Hematopoietic multipotent progenitor cell treated with erythropoietin and hydrocortisone succinate and interleukin-3 and kit ligand, for 15 days (in vitro differentiated cells): Measurements from ENCODE around the gene LIMCH1.

Source experiments
- DNase-seq: peaks from one replicate; pipeline ENCODE4 v3.0.0-alpha.2; 2015; ENCODE audit warnings: low spot score

The LIMCH1 gene

DNA sequence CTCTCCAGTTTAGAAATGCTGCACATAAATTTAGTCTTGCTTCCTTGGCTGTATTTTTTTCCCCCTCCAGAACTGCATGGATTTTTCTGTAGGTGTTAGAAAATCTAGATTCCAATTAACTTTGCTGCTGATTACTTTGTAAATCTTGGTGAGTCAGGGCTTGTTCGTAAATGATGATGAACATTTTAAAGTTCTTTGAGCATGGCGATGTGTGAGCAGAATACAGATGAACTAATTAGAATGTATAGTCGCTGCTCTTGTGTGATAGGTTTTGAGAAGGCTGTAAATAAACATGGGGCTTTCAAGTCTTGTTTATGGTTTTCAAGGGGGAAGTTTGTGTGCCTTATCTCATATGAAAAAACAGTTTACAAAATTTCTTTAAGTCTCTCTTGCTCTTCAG is 23.3 kb downstream of the LIMCH1 start:
- DNase-seq: no peak

DNA sequence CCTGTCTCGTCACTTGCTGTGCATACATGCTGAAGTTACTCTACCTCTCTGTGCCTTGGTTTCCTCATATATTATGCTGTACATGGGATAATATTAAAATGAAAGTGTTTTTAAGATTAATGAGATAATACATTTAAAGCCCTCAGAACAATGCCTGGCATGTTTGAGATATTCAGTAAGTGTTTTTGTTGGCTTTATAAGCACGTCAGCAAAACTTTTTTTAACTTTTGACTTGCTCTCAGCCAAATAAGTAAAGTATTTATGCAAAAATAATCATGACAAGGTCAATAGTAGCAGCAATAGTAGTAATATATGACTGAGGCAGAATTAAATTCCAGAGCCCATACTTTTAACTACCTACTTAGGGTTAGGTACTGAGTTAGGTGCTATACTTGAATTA is 29.2 kb downstream of the LIMCH1 start:
- DNase-seq: no peak

DNA sequence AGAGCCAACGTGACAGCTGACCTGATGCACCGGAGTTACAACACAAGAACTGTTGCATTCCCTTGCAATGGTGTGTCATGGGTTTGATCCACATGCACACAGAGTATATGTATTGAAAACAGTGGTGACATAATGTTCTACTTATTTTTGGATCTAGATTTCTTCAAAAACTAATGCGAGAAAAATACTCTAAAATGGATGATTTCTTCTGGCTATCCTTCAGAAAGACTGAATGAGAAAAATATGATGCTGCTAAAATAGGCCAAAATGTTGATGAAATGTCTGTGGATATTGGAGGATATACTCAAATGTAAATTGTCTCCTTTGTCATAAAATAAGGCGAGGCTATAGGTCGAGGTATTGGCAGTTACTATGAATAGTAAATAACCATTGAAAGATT is 30.4 kb downstream of the LIMCH1 start:
- no peak for DNase-seq

DNA sequence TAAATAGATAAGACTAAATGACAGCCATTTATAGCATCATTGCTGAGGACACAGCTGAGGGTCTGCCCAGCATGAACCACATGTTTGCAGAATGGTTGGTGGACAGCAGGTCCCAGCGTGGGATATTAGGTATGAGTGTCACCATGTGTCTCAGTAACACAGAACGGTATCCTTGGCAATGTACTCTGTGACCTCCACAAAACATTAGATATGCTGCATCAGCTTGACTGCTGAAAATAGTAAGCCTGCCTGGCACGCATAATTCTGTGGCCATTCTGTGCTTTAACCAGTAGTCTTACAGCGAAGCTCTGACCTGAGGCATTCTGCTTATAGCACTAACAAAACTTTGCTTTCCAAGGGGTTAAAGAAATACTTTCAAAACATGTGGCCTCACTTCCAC is 32.0 kb downstream of the LIMCH1 start:
- DNase-seq: no peak

DNA sequence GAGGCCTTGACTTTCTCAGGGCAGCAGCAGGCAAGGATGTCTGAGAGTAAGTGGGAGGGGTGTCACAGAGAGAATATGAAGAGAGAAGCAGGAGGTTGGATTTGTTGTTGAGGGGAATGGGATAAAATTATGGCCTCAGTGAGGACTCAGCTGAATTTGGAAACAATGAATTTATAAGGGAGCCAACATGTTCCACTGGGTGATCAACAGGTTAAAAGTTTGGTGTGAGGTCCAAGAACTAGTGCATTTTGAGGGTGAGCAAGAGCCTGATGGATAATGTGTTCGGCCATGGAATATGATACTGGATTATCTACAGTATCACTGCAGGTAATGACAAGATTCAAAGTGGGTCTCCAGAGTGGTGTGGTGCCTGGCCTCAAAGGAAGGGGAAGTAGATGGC is 33.5 kb downstream of the LIMCH1 start:
- no peak for DNase-seq

DNA sequence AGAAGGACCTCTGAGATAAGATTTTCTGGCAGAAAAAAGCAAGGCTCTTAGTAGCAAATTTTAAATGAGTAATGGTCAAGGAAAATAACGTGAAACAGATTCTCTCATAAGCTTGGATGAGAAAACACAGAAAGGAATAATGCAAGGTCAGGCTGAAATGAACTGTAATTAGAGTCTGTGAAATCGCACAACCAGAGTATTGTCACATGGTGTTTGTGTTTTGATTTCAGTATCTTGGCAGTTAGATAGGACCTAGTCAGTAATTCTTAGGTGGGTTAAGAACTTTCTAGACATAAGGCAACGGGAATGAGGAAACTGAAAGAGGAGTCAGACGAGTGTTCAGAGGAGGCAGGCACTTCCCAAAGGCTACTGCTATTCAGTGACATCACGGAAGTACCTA is 34.6 kb downstream of the LIMCH1 start:
- DNase-seq: no peak

DNA sequence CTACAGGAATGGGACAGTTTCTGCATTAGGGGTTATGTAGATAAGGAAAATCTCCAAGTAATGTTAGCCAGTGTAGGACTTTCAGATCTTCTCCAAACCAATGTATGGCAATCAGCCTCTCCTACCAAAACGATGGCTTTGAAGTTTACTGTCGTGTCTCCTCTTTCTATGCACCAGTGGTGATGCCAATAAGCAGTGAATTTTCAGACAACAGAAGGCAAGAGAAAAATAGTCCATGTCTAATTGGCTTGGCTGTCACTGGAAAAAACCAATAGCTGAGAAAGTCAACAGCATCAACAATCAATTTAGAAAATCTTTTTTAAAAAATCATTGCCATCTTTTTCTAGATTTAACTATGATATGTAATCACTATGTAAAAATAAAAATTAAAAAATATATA is 35.0 kb downstream of the LIMCH1 start:
- DNase-seq: no peak

DNA sequence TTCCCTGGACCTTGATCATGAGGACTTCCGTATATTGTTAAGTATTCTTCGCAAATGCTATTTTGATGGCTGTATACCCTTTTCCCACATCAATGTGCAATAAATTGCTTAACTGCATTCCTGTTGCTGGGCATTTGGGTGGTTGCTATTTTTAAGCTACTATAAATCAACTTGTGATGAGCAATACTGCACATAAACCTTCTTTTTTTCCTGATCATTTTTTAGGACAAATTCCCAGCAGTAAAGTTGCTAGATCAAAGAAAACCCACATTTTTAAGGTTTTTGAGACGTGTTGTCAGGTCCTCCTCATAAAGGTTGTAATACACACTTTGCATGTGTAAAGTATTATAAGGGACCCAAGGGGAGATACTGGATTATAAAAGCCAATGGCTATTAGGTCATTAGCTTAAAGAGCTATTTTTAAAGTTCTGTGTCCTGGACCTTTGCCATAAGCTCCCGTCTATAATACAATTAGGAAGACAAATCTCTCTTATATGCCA is 35.6 kb downstream of the LIMCH1 start:
- DNase-seq: no peak

DNA sequence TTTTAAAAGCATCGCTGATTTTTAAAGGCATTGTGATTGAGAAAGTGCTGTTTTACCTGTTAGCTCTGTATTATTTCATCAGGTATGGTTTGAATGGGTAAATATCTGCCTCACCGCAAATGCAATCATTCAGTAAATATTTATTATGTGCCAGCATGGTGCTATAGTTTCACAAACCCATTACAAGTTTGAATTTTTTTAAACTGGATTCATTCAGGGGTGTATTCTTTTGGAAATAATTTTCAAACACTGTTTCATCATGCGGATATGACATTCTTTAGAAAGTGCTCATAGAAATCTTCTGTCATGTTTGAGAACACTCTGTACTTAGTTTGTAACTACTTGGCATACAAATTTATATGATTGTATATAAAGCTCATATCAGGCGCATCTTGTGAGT is 37.2 kb downstream of the LIMCH1 start:
- no peak for DNase-seq

DNA sequence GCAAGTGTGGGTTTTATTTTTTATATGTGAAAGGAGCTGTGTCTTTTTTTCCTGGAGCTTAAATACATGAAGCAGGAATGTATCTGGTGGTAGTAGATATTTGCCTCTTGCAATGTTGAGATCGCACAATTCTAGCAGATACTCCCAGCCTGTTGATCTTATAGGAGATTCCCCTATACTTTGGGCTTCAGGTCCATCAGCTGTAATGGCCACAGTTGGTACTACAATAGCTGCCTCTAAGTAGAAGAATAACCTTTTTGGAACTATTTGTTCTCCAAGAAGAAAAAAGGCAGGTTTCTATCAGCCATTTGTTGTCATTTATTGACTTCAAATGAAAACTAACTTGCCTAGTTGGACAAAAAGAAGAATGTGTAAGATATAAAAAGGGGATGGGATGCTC is 37.7 kb downstream of the LIMCH1 start:
- no peak for DNase-seq

DNA sequence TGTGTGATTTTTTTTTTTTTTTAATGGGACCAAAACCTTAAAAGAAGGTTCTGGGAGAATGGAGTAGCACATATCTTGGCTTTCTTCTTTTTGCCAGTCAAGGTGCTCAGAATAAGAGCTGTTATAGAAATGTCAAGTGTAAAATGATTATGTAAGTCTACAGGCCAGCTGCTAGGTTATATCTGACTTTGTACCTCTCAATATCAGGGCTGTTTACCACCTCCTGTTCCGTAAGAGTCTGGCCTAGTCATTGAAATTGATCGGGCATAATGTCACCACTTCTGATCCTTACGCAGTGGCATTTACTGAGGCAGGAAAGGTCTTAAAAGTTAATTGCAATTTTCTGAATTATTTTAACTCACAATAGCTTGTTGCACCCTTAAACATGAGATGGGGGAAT is 41.1 kb downstream of the LIMCH1 start:
- DNase-seq: no peak

DNA sequence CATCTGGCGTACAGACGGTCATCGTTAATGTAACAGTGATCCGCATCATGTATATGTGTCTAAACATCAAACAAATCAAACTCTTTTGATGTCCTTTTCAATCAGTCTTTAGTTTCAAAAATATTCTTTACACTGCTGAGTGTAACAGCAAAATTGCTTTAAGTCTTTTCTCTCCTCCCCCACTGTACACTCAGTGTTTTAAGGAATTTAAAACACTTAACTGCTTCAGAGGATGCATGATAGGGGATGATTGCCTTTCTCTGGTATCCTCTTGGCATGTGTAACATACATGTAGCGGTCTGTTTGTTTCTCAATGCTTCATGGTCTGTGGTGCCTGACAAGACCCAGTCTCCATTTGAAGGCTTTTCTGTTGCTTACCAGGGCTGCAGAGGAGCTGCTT is 41.6 kb downstream of the LIMCH1 start:
- no peak for DNase-seq

DNA sequence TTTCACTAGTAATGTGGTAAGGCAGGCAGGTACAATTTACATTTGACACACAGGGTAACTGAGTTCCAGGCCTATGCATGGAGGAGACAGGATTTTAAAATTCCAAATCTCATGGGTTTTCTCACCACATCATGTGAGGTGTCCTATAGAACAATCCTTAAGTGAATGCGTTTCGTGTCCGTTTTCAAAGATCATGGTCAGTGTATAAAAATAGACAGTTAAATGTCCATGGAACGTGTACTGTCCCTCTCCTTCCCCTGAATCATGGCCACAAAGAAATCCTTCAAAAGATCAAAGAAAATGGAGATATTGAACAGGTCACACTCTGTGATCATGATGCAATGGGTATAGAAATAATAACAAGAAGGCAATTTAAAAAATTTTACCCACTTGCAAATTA is 42.0 kb downstream of the LIMCH1 start:
- DNase-seq: no peak

DNA sequence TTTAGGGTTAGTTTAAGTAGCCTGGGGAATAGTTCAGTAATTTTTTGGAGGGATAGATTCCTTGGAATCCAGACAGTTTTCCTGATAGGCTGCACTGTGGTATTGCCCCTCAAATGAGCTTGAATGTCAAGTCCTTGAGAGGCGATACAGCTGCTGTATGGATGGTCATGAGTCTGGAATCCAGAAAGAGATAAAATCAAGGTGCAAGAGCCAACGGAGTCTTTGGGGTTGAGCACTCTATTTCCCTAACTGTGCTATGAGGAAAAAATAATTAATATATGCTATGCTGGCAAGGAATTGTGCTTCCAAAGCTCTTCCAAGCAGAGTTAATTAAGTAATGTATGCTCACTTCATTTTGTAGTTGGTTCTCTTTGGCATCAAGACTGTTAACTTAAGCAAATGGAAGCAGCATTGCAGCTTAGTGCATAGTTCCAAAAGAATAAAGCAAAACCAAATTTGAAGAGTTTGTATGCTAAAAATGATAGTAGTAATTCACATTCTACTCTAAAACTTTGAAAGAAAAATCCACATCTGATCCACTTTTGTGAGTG is 48.8 kb downstream of the LIMCH1 start:
- no peak for DNase-seq

DNA sequence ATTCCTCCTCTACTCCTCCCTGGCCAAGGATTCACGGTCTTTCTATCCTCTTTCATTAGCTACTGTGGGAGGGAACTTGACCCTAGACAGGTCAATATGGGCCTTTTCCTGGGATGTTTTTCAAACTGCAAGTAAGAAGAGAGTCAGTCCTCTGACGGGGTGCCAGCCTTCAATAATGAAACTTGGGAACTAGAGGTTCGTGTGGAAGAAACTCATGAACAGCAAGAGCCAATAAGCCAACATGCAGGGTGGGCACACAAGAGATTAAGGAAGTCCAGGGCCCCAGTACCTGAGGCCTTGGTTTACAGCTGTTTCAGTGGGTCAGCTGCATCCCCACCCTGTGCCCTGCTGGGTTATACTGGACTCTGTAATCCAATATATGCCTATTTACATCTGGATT is 49.3 kb downstream of the LIMCH1 start:
- no peak for DNase-seq

DNA sequence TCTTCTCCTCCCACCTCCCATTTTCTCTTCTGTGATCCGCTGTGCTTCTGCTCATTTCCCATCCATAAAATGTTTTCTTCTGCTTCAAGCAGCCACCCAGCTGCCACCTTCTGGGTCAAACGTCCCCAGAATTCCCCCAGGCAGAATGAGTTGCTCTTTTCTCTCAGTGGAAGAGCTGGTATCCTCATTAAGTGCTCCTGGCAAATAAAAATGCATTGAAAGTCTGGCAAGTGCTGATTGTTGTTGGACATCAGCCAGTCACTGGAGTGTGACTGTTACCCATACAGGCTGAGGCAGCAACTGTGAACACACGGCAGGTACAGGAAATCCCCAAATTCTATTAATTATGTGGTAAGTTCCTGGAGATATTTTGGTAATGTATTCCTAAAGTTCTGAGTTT is 52.6 kb downstream of the LIMCH1 start:
- no peak for DNase-seq

DNA sequence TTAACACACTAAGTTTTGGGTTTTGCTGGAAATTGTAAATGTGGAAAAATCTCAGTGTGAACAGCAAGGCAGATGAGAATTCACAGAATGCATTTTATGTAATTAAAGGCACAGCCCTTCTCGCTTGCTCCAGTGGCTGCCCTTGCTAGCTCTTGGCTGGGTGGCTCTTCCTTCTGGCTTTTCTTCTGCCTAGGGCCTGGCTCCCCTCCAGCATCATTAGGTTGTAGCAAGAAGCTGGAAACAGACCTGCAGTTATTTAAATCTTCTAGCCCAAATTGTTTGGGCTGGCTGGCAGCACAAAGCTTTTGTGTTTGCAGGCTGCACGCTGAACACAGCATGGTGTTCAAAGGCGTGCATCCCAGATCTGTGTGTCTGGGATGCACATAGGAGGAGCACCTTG is 56.5 kb downstream of the LIMCH1 start:
- no peak for DNase-seq

DNA sequence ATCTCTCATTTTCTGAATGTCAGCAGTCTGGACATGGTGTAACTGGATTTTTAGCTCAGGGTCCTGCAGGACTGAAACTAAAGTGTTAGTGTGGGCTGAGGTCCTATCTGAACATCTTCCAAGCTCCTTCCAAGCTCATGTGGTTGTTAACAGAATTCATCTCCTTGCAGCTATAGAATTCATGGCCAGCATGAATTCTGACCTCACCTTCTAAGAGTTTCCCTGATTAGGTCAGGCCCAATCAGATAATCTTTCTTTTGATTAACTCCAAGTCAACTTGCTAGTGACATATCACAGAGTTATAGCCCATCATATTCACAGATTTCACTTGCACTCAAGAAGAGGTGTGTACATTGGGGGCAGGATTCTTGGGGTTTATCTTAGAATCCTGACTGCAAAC is 59.5 kb downstream of the LIMCH1 start:
- no peak for DNase-seq

DNA sequence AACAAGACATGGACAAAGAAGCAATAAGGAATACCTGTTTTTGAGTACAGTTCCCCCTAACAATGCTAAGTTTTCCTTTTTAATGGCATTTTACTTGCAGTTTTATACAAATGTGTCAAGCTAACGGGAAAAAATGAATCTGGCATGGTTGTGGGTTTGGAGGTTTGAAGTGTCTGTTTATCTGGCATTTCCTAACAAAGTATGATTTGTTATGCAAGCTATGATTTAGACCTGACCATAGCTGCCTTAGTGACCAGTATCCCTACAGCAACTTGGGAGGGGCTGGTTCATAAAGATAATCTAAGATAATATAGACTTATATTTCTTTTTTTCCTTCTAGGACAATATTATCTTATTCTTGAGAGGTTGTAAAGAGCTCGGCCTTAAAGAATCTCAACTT is 60.6 kb downstream of the LIMCH1 start:
- no peak for DNase-seq

DNA sequence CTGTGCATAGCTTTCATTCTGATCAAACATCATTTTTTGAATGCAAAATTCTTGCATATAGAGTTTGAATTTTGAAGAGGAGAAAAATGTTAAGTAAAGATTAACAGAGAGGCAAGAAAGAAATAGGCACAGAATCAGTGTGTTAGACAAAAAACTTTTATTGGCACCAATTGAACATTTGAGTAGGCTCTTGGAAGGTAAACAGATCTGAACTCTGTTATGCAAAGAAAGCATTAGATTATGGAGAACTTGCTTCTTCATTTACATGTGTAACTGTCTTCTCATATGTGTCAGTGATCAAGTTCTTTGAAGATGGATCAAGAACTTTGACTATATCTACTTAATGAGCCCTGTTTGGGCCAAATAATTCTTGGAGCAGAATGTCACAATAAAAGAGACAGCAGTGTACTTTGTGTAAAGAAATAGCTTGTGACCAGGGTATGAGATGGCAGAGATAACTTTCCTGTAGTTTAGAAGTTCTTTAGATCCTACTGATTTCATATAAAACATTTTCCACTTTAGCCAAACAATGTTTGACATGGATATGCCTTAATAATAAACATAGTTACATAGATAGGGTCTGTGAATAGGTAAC is 61.3 kb downstream of the LIMCH1 start:
- no peak for DNase-seq

DNA sequence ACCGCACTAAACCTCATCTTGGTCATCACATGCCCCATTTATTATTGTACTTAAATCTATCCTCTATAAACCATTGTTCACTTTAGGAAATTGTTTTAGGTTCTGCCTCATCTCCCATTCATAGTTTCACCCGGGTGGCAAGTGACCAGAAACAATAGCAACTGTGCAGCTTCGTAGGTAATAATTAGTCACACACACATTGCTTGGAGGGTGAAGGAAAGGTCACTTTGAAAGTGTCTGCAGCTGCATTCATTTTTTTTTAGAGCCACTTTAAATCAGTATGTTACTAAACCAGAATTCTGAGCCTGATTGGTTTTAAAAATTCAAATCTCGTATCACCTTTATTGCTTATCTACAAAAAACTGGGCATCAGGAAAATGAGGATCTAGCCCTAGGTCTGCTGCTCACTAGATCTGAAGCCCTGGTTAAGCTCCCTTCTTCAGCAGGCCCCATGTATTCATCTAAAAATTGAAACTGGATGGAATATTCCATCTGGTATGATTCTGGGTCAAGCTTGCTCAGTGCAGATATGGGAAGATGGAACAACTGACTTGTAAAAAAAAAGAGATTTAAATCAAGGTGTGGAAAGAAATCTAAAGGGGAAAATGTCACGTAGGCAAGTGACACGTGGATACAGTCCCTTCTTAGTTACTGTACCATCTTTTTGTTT is 62.4 kb downstream of the LIMCH1 start:
- DNase-seq: no peak

DNA sequence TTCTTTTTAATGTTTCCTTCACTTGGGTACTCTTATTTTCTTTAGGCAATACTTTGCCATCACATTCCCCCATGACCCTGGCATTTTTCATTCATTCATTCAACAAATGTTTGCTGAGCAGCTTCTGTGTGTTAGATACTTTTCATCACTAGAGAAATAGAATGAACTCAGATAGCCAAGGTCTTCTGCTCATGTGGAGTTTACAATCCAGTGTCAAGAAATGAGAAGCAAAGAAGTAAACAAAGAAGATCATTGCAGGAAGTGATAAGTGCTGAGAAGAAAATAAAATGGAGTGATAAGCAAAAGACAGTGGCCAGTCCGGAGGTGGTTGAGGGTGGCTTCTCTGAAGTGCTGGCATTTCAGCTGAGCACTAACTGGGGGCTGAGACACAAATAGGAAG is 63.1 kb downstream of the LIMCH1 start:
- no peak for DNase-seq

DNA sequence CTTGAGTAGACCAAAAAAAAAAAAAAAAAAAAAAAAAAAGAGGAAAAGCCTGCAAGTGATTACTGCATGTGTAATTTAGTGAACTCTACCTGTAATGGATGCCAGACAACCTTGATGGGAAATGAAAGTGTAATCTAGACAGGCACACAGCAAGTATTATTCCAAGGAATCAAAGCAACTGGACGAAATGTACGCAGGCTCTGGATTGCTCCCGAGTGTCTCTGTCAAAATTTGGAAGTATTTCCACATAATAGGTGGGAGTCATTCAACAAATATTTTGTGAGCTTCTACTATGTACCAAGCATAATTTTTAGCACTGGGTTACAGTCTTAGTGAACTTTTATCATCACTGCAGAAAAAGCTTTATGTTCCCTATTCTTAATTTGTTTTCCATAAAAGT is 64.2 kb downstream of the LIMCH1 start:
- DNase-seq: no peak

DNA sequence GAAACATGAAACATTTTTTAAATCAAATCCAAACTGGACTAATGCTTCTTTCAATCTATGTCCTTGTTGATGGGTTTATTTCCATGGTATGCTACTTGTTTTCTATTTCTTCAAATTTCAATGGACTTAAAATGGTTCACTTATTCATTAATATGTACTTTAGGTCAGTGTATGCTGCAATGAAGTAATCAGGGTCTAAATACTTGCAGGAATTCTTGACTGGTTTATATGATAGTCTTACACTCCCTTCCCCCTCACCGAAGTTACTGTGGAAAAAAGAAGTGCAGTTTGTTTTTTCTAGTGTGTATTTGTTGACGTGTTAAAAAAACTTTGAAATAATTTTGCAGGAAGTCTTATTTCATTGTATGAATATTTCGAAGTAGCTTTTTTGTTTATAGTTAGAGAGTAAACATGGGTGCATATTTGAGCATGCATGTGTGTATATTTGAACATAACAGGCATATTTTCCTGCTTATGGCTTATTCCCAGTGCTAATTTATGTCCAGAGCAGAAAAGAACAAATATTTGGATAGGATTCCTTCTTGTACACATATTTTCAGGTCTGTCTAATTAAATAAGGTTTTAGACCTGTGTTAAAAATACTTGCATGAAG is 65.0 kb downstream of the LIMCH1 start:
- DNase-seq: no peak
